Measurements from ENCODE around the gene CANX.
"Not testable (repeated sequence)": the region's sequence is repeated elsewhere in the genome, so short reads cannot be mapped to it uniquely, and the experiment has no call there.

The CANX gene

GRCh38 chr5:179732918-179733771 lies 34.4 kb downstream of the CANX start:
- peak overlapping the region; percentile 93 for H3K27ac ChIP-seq (ENCODE audit: low read depth, low read length)
- H3K4me1 ChIP-seq (ENCODE audit: control insufficient read depth, insufficient read depth, low read length) = 0 out of 2 replicates have a peak, but pooled peaks cover 3% of the 10 kb centered on the region
- H3K4me3 ChIP-seq (ENCODE audit: low read depth, low read length) = peak overlapping the region; percentile 80
- peak overlapping the region; percentile 93 for H3K9ac ChIP-seq (ENCODE audit: low read depth, low read length)
- peaks cover 44% of the 10 kb centered on the region for H3K36me3 ChIP-seq (ENCODE audit: control insufficient read depth, insufficient read depth, low read length)
- no peaks in the 10 kb centered on the region for H3K9me3 ChIP-seq (ENCODE audit: control insufficient read depth, insufficient read depth, low read length)
- no peaks in the 10 kb centered on the region for H3K27me3 ChIP-seq (ENCODE audit: control insufficient read depth, insufficient read depth, low read length)

- Histone ChIP-seq H3K27ac (ENCODE audit: low read depth, low read length) (peak overlapping the region; percentile 93), H3K9me3 (ENCODE audit: control insufficient read depth, insufficient read depth, low read length) (no peaks in the 10 kb centered on the region), H3K27me3 (ENCODE audit: control insufficient read depth, insufficient read depth, low read length) (no peaks in the 10 kb centered on the region), H3K4me1 (ENCODE audit: control insufficient read depth, insufficient read depth, low read length) (0 out of 2 replicates have a peak, but pooled peaks cover 3% of the 10 kb centered on the region), H3K9ac (ENCODE audit: low read depth, low read length) (peak overlapping the region; percentile 93), H3K4me3 (ENCODE audit: low read depth, low read length) (peak overlapping the region; percentile 80), H3K36me3 (ENCODE audit: control insufficient read depth, insufficient read depth, low read length) (peaks cover 44% of the 10 kb centered on the region)
These were observed 35.0 kb downstream of the CANX start for GRCh38 chr5:179733772-179734126.

- Histone ChIP-seq H3K27ac (ENCODE audit: low read depth, low read length) (no peak overlapping the region), H3K9me3 (ENCODE audit: control insufficient read depth, insufficient read depth, low read length) (no peaks in the 10 kb centered on the region), H3K9ac (ENCODE audit: low read depth, low read length) (no peak overlapping the region), H3K4me1 (ENCODE audit: control insufficient read depth, insufficient read depth, low read length) (0 out of 2 replicates have a peak, but pooled peaks cover 3% of the 10 kb centered on the region), H3K36me3 (ENCODE audit: control insufficient read depth, insufficient read depth, low read length) (peaks cover 42% of the 10 kb centered on the region), H3K4me3 (ENCODE audit: low read depth, low read length) (peak overlapping the region; percentile 80), H3K27me3 (ENCODE audit: control insufficient read depth, insufficient read depth, low read length) (no peaks in the 10 kb centered on the region)
These were observed 35.9 kb downstream of the CANX start for GRCh38 chr5:179734536-179735164.

GRCh38 chr5:179738742-179739141 lies 40.0 kb downstream of the CANX start:
- Histone ChIP-seq H3K27me3 (ENCODE audit: control insufficient read depth, insufficient read depth, low read length) (no peaks in the 10 kb centered on the region), H3K4me3 (ENCODE audit: low read depth, low read length) (no peak overlapping the region), H3K36me3 (ENCODE audit: control insufficient read depth, insufficient read depth, low read length) (peaks cover 29% of the 10 kb centered on the region), H3K4me1 (ENCODE audit: control insufficient read depth, insufficient read depth, low read length) (no peaks in the 10 kb centered on the region), H3K9ac (ENCODE audit: low read depth, low read length) (no peak overlapping the region), H3K9me3 (ENCODE audit: control insufficient read depth, insufficient read depth, low read length) (no peaks in the 10 kb centered on the region), H3K27ac (ENCODE audit: low read depth, low read length) (no peak overlapping the region)

DNA sequence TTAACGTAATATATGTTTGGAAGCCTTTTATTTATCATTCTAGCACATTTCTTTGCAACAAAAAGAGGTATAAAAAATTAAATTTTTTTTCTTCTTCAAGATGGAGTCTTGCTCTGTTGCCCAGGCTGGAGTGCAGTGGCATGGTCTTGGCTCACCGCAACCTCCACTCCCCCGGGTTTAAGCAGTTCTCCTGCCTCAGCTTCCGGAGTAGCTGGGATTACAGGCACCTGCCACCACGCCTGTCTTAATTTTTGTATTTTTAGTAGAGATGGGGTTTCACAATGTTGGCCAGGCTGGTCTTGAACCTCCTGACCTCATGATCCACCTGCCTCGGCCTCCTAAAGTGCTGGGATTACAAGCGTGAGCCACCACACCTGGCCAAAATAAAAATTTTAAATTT lies 45.3 kb downstream of the CANX start:
- H3K4me1 ChIP-seq (ENCODE audit: control insufficient read depth, insufficient read depth, low read length); H3K4me3 ChIP-seq (ENCODE audit: low read depth, low read length); H3K9ac ChIP-seq (ENCODE audit: low read depth, low read length); H3K9me3 ChIP-seq (ENCODE audit: control insufficient read depth, insufficient read depth, low read length); H3K27ac ChIP-seq (ENCODE audit: low read depth, low read length); H3K27me3 ChIP-seq (ENCODE audit: control insufficient read depth, insufficient read depth, low read length): not testable (repeated sequence)
- H3K36me3 ChIP-seq (ENCODE audit: control insufficient read depth, insufficient read depth, low read length) = peaks cover 12% of the 10 kb centered on the region

DNA sequence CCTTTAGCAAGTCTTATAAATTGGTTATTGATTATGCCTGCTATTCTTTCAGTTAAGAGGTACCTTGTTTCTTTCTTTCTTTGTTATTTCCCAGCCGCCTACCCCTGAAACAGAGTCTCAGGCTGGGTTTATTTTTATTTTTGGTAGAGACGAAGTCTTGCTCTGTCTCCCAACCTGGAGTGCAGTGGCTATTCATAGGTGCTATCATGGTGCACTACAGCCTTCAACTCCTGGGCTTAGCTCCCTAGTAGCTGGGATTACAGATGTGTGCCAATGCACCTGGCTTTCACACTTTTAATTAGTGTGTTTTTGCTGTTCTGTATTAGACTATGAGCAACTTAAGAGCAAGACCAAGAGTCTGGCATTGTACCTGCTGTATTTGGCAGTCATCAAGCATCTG lies 48.1 kb downstream of the CANX start:
- Histone ChIP-seq H3K36me3 (ENCODE audit: control insufficient read depth, insufficient read depth, low read length) (peaks cover 7% of the 10 kb centered on the region; the same call in 1 of the 2 replicates), H3K27ac (ENCODE audit: low read depth, low read length) (no peak overlapping the region), H3K9ac (ENCODE audit: low read depth, low read length) (no peak overlapping the region), H3K27me3 (ENCODE audit: control insufficient read depth, insufficient read depth, low read length) (no peaks in the 10 kb centered on the region), H3K4me3 (ENCODE audit: low read depth, low read length) (no peak overlapping the region), H3K4me1 (ENCODE audit: control insufficient read depth, insufficient read depth, low read length) (no peaks in the 10 kb centered on the region), H3K9me3 (ENCODE audit: control insufficient read depth, insufficient read depth, low read length) (no peaks in the 10 kb centered on the region)

- Histone ChIP-seq H3K27me3 (ENCODE audit: control insufficient read depth, insufficient read depth, low read length) (no peaks in the 10 kb centered on the region), H3K4me1 (ENCODE audit: control insufficient read depth, insufficient read depth, low read length) (no peaks in the 10 kb centered on the region), H3K27ac (ENCODE audit: low read depth, low read length) (no peak overlapping the region), H3K9ac (ENCODE audit: low read depth, low read length) (no peak overlapping the region), H3K9me3 (ENCODE audit: control insufficient read depth, insufficient read depth, low read length) (no peaks in the 10 kb centered on the region), H3K4me3 (ENCODE audit: low read depth, low read length) (no peak overlapping the region), H3K36me3 (ENCODE audit: control insufficient read depth, insufficient read depth, low read length) (peaks cover 7% of the 10 kb centered on the region; the same call in 1 of the 2 replicates)
These were observed 49.0 kb downstream of the CANX start for GRCh38 chr5:179747811-179748210.

DNA sequence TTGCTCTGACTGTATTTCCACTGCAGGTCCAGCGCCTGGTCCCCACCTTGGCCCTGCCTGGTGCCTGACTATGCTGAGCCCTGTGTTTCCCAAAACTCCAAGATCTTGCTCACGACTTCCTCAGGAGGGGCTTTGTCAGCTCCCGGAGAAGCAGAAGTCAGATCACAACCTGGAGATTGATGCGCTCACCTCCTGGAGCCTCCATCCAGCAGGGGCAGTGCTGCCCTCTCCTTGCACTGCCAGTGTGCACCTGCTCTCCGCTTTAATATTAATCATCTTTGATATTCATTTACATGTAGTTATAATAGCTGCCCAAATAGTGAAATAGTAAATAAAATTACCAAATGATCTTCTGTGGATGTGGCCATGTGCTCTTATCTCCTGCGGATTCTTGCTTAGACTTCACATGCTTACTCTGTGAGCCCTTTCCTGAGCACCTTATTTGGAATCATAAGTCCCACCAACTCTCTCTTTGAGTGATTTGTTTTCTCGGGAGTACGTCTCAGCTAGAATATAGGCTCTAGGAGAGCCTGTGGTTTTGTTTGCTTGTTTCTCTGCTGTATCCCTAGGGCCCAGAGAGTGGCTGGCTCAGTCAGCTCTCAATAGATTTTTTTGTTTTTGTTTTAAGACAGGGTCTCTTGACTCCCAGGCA lies 51.2 kb downstream of the CANX start:
- Histone ChIP-seq H3K27me3 (ENCODE audit: control insufficient read depth, insufficient read depth, low read length) (no peaks in the 10 kb centered on the region), H3K4me1 (ENCODE audit: control insufficient read depth, insufficient read depth, low read length) (peaks cover 10% of the 10 kb centered on the region), H3K4me3 (ENCODE audit: low read depth, low read length) (no peak overlapping the region), H3K27ac (ENCODE audit: low read depth, low read length) (no peak overlapping the region), H3K9me3 (ENCODE audit: control insufficient read depth, insufficient read depth, low read length) (no peaks in the 10 kb centered on the region), H3K9ac (ENCODE audit: low read depth, low read length) (no peak overlapping the region), H3K36me3 (ENCODE audit: control insufficient read depth, insufficient read depth, low read length) (peaks cover 7% of the 10 kb centered on the region; the same call in 1 of the 2 replicates)

DNA sequence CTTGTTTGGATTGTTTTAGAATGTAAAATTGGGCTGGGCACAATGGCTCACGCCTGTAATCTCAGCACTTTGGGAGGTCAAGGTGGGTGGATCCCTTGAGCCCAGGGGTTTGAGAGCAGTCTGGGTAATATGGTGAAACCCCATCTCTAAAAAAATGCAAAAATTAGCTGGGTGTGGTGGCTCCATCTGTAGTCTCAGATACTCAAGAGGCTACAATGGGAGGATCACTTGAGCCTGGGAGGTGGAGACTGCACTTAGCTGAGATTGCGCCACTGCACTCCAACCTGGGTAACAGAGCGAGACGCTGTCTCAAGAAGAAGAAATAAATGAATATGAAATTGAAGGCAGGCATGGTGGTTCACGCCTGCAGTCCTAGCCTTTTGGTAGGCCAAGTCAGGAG lies 55.2 kb downstream of the CANX start:
- H3K27ac ChIP-seq (ENCODE audit: low read depth, low read length) = no peak overlapping the region
- no peaks in the 10 kb centered on the region for H3K27me3 ChIP-seq (ENCODE audit: control insufficient read depth, insufficient read depth, low read length)
- H3K36me3 ChIP-seq (ENCODE audit: control insufficient read depth, insufficient read depth, low read length) = peaks cover 3% of the 10 kb centered on the region; the same call in 1 of the 2 replicates
- no peaks in the 10 kb centered on the region for H3K9me3 ChIP-seq (ENCODE audit: control insufficient read depth, insufficient read depth, low read length)
- no peak overlapping the region for H3K4me3 ChIP-seq (ENCODE audit: low read depth, low read length)
- no peak overlapping the region for H3K9ac ChIP-seq (ENCODE audit: low read depth, low read length)
- peaks cover 16% of the 10 kb centered on the region for H3K4me1 ChIP-seq (ENCODE audit: control insufficient read depth, insufficient read depth, low read length)

- no peaks in the 10 kb centered on the region for H3K27me3 ChIP-seq (ENCODE audit: control insufficient read depth, insufficient read depth, low read length)
- H3K36me3 ChIP-seq (ENCODE audit: control insufficient read depth, insufficient read depth, low read length) = peaks cover 3% of the 10 kb centered on the region; the same call in 1 of the 2 replicates
- peak overlapping the region; percentile 75 for H3K27ac ChIP-seq (ENCODE audit: low read depth, low read length)
- H3K9me3 ChIP-seq (ENCODE audit: control insufficient read depth, insufficient read depth, low read length) = no peaks in the 10 kb centered on the region
- no peak overlapping the region for H3K4me3 ChIP-seq (ENCODE audit: low read depth, low read length)
- no peak overlapping the region for H3K9ac ChIP-seq (ENCODE audit: low read depth, low read length)
- peaks cover 20% of the 10 kb centered on the region for H3K4me1 ChIP-seq (ENCODE audit: control insufficient read depth, insufficient read depth, low read length)
These were observed 56.3 kb downstream of the CANX start for GRCh38 chr5:179755022-179755421.

GRCh38 chr5:179758955-179759354 lies 60.2 kb downstream of the CANX start:
- Histone ChIP-seq H3K27ac (ENCODE audit: low read depth, low read length) (no peak overlapping the region), H3K9me3 (ENCODE audit: control insufficient read depth, insufficient read depth, low read length) (no peaks in the 10 kb centered on the region), H3K4me1 (ENCODE audit: control insufficient read depth, insufficient read depth, low read length) (peaks cover 45% of the 10 kb centered on the region), H3K9ac (ENCODE audit: low read depth, low read length) (no peak overlapping the region), H3K4me3 (ENCODE audit: low read depth, low read length) (no peak overlapping the region), H3K27me3 (ENCODE audit: control insufficient read depth, insufficient read depth, low read length) (no peaks in the 10 kb centered on the region), H3K36me3 (ENCODE audit: control insufficient read depth, insufficient read depth, low read length) (no peaks in the 10 kb centered on the region)
